AG09309 (cell line): Measurements from ENCODE around the gene SLC47A1.

Experiments used
- DNase-seq: peaks from one replicate; pipeline ENCODE4 v3.0.0-alpha.2; 2010; ENCODE audit warnings: low read depth
- H3K4me3 ChIP-seq: 2 replicates; pipeline ENCODE4 v1.5.1; 2011; ENCODE audit warnings: mild to moderate bottlenecking, low read depth, low read length, moderate library complexity; ENCODE audit not compliant: control insufficient read depth
- CTCF ChIP-seq: IDR thresholded peaks from 2 replicates; pipeline ENCODE4 v1.5.1; 2011; ENCODE audit warnings: mild to moderate bottlenecking, low read depth, low read length, inconsistent platforms; ENCODE audit not compliant: insufficient read depth, control insufficient read depth; ENCODE audit errors: missing control alignments

SLC47A1 gene

GRCh38 chr17:19555746-19556145, 22.1 kb downstream of the SLC47A1 start:
- TF ChIP-seq CTCF: no peak
- no peak overlapping the region for H3K4me3 ChIP-seq
- no peak for DNase-seq

DNA sequence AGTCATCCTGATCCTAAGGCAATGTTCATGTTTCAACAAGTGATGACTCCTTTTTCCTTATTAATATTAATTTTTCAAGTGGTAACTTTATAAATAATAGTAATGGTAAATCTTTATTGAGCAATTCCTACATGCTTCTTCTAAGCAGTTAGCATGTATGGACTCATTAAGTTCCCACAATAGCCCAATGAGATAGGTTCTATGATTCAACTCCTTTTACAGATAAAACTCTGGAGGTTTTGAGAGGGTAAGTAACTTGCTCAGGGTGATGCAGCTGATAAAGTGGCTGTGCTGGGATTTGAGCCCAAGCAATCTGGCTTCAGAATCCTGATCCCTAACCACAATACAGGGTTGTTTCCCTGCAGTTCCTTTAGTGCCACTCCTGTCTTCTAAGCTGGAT, 25.3 kb downstream of the SLC47A1 start:
- DNase-seq: no peak
- no peak overlapping the region for H3K4me3 ChIP-seq
- TF ChIP-seq CTCF: no peak

- no peak overlapping the region for H3K4me3 ChIP-seq
- no peak for TF ChIP-seq CTCF
- no peak for DNase-seq
These were observed 28.2 kb downstream of the SLC47A1 start for GRCh38 chr17:19561697-19562318.

GRCh38 chr17:19565817-19566575, 32.3 kb downstream of the SLC47A1 start:
- H3K4me3 ChIP-seq: no peak overlapping the region
- TF ChIP-seq CTCF: no peak
- DNase-seq: no peak

DNA sequence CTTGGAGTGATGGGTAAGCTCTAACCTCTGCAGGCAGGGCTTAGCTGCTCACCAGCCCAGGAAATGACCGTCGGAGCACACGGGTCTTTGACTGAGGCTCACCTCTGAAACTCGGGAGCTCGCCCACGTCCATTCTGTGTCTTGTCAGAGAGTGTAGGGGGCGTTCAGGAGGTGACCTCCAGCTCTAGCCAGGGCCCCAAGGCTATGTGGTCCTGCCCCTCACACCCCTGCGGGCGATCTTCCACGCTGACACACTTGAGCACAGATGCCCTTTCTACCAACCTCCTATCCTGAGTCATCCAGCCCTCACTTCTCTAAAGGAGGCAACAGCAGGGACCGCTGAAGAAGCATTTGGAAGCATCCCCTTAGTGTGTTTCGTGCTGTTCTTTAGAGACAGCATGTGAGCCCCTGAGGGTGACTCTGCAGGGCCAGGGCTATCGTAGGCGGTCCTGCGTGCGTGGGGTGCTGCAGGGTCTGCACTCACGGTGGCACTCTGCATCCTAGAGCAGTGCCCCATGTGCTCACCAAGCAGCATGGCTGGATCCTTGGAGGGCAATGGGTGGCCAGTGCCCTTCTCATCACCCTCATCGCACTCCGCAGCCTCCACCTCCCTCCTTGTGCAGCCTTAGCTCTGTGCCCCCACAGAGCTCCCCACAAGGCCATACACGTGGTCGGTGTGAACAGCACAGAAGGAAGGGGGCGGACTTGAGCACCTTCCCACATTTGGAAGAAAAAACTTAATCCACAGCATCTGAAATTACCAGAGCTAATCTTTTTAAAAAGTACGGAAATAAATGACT, 33.8 kb downstream of the SLC47A1 start:
- DNase-seq: no peak
- no peak overlapping the region for H3K4me3 ChIP-seq
- TF ChIP-seq CTCF: no peak

GRCh38 chr17:19568016-19568350, 34.3 kb downstream of the SLC47A1 start:
- H3K4me3 ChIP-seq: no peak overlapping the region
- TF ChIP-seq CTCF: no peak
- no peak for DNase-seq
